Measurements from ENCODE around the gene ING4.

DNA sequence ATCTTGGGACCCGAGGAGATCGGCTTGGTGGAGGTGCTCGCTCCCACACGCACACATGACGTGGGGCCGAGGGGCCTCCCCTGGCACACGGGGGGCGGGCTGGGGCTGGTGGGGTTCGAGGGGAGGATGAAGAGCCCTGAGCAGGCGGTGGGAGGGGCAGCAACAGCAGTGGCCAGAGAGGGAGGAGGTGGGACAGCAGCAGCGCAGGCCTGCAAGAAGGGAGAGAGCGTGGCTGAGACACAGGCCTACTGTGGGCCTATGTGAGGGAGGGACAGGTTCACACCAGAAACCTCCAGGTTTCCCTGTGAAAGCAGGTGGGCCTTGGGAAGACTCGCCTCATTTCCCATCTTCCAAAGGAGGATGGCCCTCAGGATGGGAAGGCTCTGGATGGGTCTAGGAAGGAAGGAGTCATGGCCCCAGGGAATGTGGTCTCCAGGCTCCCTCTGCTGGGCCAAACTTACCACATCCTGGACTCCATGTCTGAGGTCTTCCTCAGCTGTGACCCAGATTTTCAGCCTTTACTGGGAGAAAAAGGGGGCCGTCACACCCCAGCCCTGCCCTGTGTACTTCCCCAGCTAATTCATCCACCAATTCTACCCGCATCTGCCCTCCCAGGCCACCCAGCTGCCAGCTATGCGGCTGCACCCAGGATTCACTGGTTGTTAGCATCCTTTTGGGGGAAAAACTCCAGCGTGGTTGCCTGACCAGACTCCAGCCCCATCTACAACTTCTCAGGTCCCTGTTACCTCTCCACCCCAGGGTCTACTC is 34.8 kb upstream of the ING4 start:
- TF ChIP-seq, protein P1, sequence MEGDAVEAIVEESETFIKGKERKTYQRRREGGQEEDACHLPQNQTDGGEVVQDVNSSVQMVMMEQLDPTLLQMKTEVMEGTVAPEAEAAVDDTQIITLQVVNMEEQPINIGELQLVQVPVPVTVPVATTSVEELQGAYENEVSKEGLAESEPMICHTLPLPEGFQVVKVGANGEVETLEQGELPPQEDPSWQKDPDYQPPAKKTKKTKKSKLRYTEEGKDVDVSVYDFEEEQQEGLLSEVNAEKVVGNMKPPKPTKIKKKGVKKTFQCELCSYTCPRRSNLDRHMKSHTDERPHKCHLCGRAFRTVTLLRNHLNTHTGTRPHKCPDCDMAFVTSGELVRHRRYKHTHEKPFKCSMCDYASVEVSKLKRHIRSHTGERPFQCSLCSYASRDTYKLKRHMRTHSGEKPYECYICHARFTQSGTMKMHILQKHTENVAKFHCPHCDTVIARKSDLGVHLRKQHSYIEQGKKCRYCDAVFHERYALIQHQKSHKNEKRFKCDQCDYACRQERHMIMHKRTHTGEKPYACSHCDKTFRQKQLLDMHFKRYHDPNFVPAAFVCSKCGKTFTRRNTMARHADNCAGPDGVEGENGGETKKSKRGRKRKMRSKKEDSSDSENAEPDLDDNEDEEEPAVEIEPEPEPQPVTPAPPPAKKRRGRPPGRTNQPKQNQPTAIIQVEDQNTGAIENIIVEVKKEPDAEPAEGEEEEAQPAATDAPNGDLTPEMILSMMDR (IDR thresholded peaks at IDR 0.05), result peak; percentile 81
- no peak for TF ChIP-seq ZFX (IDR thresholded peaks at IDR 0.05; ENCODE audit: borderline replicate concordance)

All from 22Rv1 (cell line).